ENCODE results near the gene KLHL1. TPM values are rescaled to one million over a fixed set of nuclear protein-coding genes. Genes with fewer than 3 reads are reported as not detected.

The KLHL1 gene
- total RNA-seq, 2 experiments from 2014 or later, result not detected

DNA sequence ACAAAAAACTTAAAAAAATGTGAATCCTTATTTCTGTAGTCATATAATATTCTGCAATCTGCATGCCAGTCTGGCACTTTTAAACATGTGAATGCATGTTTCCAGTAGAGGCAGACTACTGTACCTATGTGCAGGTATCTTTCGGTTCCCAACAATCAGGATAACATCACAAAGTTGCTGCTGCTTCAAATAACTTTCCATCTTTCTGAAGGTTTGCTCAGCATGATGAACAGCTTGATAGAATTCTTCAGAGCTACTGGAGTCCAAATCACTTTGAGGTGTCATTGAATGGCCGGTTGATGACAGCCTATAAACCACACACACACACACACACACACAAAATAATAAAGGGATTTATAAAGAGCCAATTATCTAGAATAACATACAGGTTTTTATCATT lies 132.8 kb downstream of the KLHL1 start:
- H3K4me1 Mint-ChIP-seq (ENCODE audit: low read depth), result no peaks in the 10 kb centered on the region
- H3K27ac Mint-ChIP-seq, result no peak overlapping the region
- intact Hi-C loops (cut with micrococcal nuclease), result no loop called here
- ChIA-PET POLR2A (no interaction called here), CTCF (no interaction called here)
- DNase-seq, result no peak
- peaks cover 9% of the 10 kb centered on the region for H3K9me3 Mint-ChIP-seq
- no peaks in the 10 kb centered on the region for H3K36me3 Mint-ChIP-seq
- H3K4me3 Mint-ChIP-seq, result no peak overlapping the region
- no peaks in the 10 kb centered on the region for H3K27me3 Mint-ChIP-seq

GRCh38 chr13:69970520-69970919 lies 137.7 kb downstream of the KLHL1 start:
- H3K9me3 Mint-ChIP-seq, result peaks cover 4% of the 10 kb centered on the region
- no peaks in the 10 kb centered on the region for H3K27me3 Mint-ChIP-seq
- ChIA-PET CTCF (no interaction called here), POLR2A (no interaction called here)
- no peaks in the 10 kb centered on the region for H3K4me1 Mint-ChIP-seq (ENCODE audit: low read depth)
- no peak overlapping the region for H3K27ac Mint-ChIP-seq
- intact Hi-C loops (cut with micrococcal nuclease), result no loop called here
- no peak for DNase-seq
- H3K36me3 Mint-ChIP-seq, result no peaks in the 10 kb centered on the region
- H3K4me3 Mint-ChIP-seq, result no peak overlapping the region

- Mint-ChIP-seq H3K36me3 (no peaks in the 10 kb centered on the region), H3K4me3 (no peak overlapping the region), H3K27ac (no peak overlapping the region), H3K4me1 (ENCODE audit: low read depth) (no peaks in the 10 kb centered on the region), H3K27me3 (no peaks in the 10 kb centered on the region), H3K9me3 (peaks cover 2% of the 10 kb centered on the region)
- POLR2A ChIA-PET, result no interaction called here
- CTCF ChIA-PET, result no interaction called here
- DNase-seq, result no peak
- intact Hi-C loops (cut with micrococcal nuclease), result no loop called here
Observed at GRCh38 chr13:69959046-69959445, 149.2 kb downstream of the KLHL1 start.

DNA sequence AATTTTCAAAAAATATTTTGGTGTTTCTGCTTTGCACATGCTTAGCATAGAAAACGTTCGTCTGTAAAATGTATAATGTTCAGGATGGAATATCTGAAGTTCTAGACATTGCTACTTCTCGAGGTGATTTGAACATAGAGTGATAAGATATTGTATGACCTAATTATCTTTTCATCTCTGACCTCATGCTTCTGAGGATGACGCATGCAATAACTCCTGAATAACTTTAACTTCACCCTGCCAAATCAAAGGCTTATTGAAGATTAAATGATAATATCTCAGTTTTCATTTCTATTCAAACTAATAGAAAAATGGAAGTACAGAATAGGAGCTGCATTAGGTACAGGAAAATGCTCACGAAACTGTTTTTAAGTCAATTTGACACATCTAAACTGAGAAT lies 151.4 kb downstream of the KLHL1 start:
- intact Hi-C loops (cut with micrococcal nuclease), result no loop called here
- CTCF ChIA-PET, result no interaction called here
- POLR2A ChIA-PET, result no interaction called here
- Mint-ChIP-seq H3K36me3 (no peaks in the 10 kb centered on the region), H3K27me3 (no peaks in the 10 kb centered on the region), H3K4me3 (no peak overlapping the region), H3K27ac (no peak overlapping the region), H3K9me3 (peaks cover 2% of the 10 kb centered on the region), H3K4me1 (ENCODE audit: low read depth) (no peaks in the 10 kb centered on the region)
- DNase-seq, result no peak

DNA sequence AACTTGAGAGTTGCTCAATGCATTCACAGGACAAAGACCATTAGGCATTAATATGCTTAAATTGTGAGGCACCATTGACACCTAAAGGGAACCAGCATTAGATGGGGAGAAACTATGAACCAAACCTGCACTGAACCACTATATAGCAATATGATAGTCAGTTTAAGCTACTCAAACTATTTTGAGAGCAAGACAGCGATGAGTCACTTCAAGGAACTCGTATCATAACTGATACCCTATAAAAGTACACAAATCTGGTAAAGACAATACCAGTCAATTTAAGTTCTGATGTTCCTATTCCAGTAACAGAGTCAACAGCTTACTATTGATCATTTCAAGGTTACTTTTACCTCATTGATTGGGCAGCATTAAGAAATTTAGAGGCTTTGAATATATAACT lies 151.9 kb downstream of the KLHL1 start:
- POLR2A ChIA-PET, result no interaction called here
- H3K9me3 Mint-ChIP-seq, result peaks cover 5% of the 10 kb centered on the region
- CTCF ChIA-PET, result no interaction called here

GRCh38 chr13:69955271-69955670 lies 153.0 kb downstream of the KLHL1 start:
- CTCF ChIA-PET, result no interaction called here
- H3K4me3 Mint-ChIP-seq, result no peak overlapping the region

More for the DNA sequence above, 151.9 kb downstream of the KLHL1 start:
- intact Hi-C loops (cut with micrococcal nuclease), result no loop called here
- no peak overlapping the region for H3K27ac Mint-ChIP-seq
- H3K4me1 Mint-ChIP-seq (ENCODE audit: low read depth), result no peaks in the 10 kb centered on the region
- no peak for DNase-seq
- no peak overlapping the region for H3K4me3 Mint-ChIP-seq
- no peaks in the 10 kb centered on the region for H3K36me3 Mint-ChIP-seq
- H3K27me3 Mint-ChIP-seq, result no peaks in the 10 kb centered on the region

GRCh38 chr13:69951412-69951811 lies 156.8 kb downstream of the KLHL1 start:
- no peaks in the 10 kb centered on the region for H3K36me3 Mint-ChIP-seq
- no peaks in the 10 kb centered on the region for H3K27me3 Mint-ChIP-seq
- no peak for DNase-seq
- CTCF ChIA-PET, result no interaction called here
- intact Hi-C loops (cut with micrococcal nuclease), result no loop called here
- no peaks in the 10 kb centered on the region for H3K4me1 Mint-ChIP-seq (ENCODE audit: low read depth)
- POLR2A ChIA-PET, result no interaction called here
- H3K27ac Mint-ChIP-seq, result no peak overlapping the region
- peaks cover 8% of the 10 kb centered on the region for H3K9me3 Mint-ChIP-seq
- no peak overlapping the region for H3K4me3 Mint-ChIP-seq

More at GRCh38 chr13:69955271-69955670, 153.0 kb downstream of the KLHL1 start:
- POLR2A ChIA-PET, result no interaction called here
- Mint-ChIP-seq H3K4me1 (ENCODE audit: low read depth) (no peaks in the 10 kb centered on the region), H3K9me3 (peaks cover 3% of the 10 kb centered on the region), H3K27ac (no peak overlapping the region), H3K27me3 (no peaks in the 10 kb centered on the region), H3K36me3 (no peaks in the 10 kb centered on the region)
- intact Hi-C loops (cut with micrococcal nuclease), result no loop called here
- no peak for DNase-seq

DNA sequence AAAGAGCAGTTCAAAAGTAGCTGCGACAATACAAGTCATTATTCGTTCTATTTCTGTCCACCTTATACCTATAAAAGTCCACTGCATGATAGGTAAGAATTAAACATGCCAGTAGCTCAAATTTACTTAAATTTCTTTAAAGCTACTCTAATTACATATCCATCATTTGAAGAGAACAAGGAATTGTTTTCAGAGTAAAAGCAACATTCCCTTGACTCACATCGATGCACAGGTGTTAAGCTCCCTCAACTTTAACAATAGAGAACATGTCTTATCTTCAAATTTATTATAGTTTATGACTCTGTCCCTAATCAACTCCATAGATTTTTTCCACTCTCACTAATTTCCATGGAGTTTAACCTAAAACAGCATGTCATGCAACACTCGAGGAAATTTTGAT lies 158.1 kb downstream of the KLHL1 start:
- intact Hi-C loops (cut with micrococcal nuclease), result no loop called here
- Mint-ChIP-seq H3K4me1 (ENCODE audit: low read depth) (no peaks in the 10 kb centered on the region), H3K27ac (no peak overlapping the region), H3K36me3 (no peaks in the 10 kb centered on the region), H3K9me3 (peaks cover 8% of the 10 kb centered on the region), H3K27me3 (no peaks in the 10 kb centered on the region), H3K4me3 (no peak overlapping the region)
- CTCF ChIA-PET, result no interaction called here
- POLR2A ChIA-PET, result no interaction called here
- no peak for DNase-seq

- H3K4me1 Mint-ChIP-seq (ENCODE audit: low read depth), result no peaks in the 10 kb centered on the region
- ChIA-PET POLR2A (no interaction called here), CTCF (no interaction called here)
- H3K27ac Mint-ChIP-seq, result no peak overlapping the region
- no peaks in the 10 kb centered on the region for H3K36me3 Mint-ChIP-seq
- no peaks in the 10 kb centered on the region for H3K27me3 Mint-ChIP-seq
- H3K4me3 Mint-ChIP-seq, result no peak overlapping the region
- intact Hi-C loops (cut with micrococcal nuclease), result no loop called here
- DNase-seq, result no peak
- H3K9me3 Mint-ChIP-seq, result peaks cover 8% of the 10 kb centered on the region
Observed at GRCh38 chr13:69948016-69948415, 160.2 kb downstream of the KLHL1 start.

DNA sequence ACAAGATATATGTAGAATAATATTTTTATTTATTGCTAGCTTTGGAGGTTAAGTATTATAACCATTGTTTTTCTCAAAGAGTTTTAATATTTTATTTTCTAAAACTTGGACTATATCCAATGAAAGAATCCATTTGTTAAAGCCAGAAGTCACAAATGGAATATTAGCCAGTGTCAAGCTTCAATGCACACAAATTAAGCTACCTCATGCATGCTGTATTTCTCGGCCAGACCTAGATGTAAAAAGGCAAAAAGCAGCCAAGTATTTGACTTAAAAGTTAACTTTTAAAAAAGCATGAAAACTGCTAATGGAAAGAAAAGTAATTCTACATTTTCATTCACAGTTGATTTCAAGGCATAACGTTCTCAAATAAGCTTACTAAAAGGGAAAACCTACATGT lies 160.7 kb downstream of the KLHL1 start:
- Mint-ChIP-seq H3K4me3 (no peak overlapping the region), H3K9me3 (peaks cover 8% of the 10 kb centered on the region), H3K4me1 (ENCODE audit: low read depth) (no peaks in the 10 kb centered on the region), H3K27me3 (no peaks in the 10 kb centered on the region), H3K36me3 (no peaks in the 10 kb centered on the region), H3K27ac (no peak overlapping the region)
- intact Hi-C loops (cut with micrococcal nuclease), result no loop called here
- CTCF ChIA-PET, result no interaction called here
- POLR2A ChIA-PET, result no interaction called here
- DNase-seq, result no peak

DNA sequence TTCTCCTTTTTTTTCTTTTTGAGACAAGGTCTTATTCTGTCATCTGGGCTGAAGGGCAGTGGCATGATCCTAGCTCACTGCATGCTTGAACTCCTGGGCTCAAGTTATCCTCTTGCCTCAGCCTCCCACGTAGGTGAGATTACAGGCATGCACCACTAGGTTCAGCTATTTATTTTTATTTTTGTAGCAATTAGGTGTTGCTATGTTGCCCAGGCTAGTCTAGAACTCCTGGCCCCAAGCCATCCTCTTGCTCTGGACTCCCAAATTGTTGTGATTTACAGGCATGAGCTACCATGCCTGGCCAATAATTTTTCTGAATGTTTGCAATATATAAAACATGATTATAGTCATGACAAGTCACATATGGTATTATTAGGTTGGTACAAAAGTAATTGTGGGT lies 161.7 kb downstream of the KLHL1 start:
- POLR2A ChIA-PET, result no interaction called here
- intact Hi-C loops (cut with micrococcal nuclease), result no loop called here
- no peak overlapping the region for H3K27ac Mint-ChIP-seq
- H3K4me3 Mint-ChIP-seq, result no peak overlapping the region
- H3K4me1 Mint-ChIP-seq (ENCODE audit: low read depth), result no peaks in the 10 kb centered on the region
- no peak for DNase-seq
- CTCF ChIA-PET, result no interaction called here
- H3K9me3 Mint-ChIP-seq, result peaks cover 6% of the 10 kb centered on the region
- no peaks in the 10 kb centered on the region for H3K27me3 Mint-ChIP-seq
- H3K36me3 Mint-ChIP-seq, result no peaks in the 10 kb centered on the region

DNA sequence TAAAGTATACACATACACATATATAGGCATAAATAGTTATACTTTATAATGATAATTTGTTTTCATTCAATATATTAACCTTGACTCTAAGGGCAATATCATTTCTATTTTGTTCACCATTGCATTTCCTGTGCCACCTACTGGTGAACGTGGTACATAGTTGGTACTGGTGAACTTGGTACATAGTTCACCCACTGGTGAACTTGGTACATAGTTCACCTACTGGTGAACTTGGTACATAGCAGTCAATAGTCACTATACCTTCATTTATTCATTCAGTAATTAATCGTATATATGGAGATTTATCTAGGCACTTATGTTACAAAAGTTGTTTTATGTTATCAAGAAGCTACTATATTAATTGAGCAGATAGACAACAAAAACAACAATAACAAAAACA lies 173.2 kb downstream of the KLHL1 start:
- CTCF ChIA-PET, result no interaction called here
- no peak overlapping the region for H3K4me3 Mint-ChIP-seq
- intact Hi-C loops (cut with micrococcal nuclease), result no loop called here
- H3K9me3 Mint-ChIP-seq, result no peaks in the 10 kb centered on the region
- POLR2A ChIA-PET, result no interaction called here
- H3K4me1 Mint-ChIP-seq (ENCODE audit: low read depth), result no peaks in the 10 kb centered on the region
- no peaks in the 10 kb centered on the region for H3K36me3 Mint-ChIP-seq
- H3K27ac Mint-ChIP-seq, result no peak overlapping the region
- no peaks in the 10 kb centered on the region for H3K27me3 Mint-ChIP-seq
- no peak for DNase-seq

DNA sequence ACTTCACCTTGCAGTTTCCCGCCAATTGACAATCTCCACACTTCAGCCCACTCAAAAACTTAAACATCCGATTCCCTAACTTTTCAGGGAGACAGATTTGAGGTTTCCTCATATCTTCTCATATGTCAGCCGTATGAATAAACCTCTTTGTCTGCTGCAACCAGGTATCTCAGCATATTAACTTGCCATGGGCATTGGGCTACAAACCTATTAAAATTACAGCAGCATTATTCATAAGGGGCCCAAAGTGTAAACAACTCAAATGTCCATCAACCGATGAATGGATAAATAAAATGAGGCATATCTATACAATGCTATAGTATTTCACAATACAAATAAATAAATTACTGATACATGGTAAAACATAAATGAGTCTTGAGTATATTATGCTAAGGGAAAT lies 180.0 kb downstream of the KLHL1 start:
- Mint-ChIP-seq H3K4me3 (no peak overlapping the region), H3K4me1 (ENCODE audit: low read depth) (no peaks in the 10 kb centered on the region), H3K27me3 (no peaks in the 10 kb centered on the region), H3K36me3 (no peaks in the 10 kb centered on the region), H3K27ac (no peak overlapping the region), H3K9me3 (peaks cover 4% of the 10 kb centered on the region)
- ChIA-PET CTCF (no interaction called here), POLR2A (no interaction called here)
- no peak for DNase-seq
- intact Hi-C loops (cut with micrococcal nuclease), result no loop called here

- intact Hi-C loops (cut with micrococcal nuclease), result no loop called here
- no peak for DNase-seq
- Mint-ChIP-seq H3K4me1 (ENCODE audit: low read depth) (no peaks in the 10 kb centered on the region), H3K27ac (no peak overlapping the region), H3K9me3 (peaks cover 5% of the 10 kb centered on the region), H3K27me3 (no peaks in the 10 kb centered on the region), H3K36me3 (no peaks in the 10 kb centered on the region), H3K4me3 (no peak overlapping the region)
- CTCF ChIA-PET, result no interaction called here
- POLR2A ChIA-PET, result no interaction called here
Observed at GRCh38 chr13:69921156-69921555, 187.1 kb downstream of the KLHL1 start.

All from activated CD4-positive, alpha-beta memory T cell treated with anti-CD3 and anti-CD28 coated beads for 36 hours (primary cell).